IMR-90 (cell line): ENCODE results near the gene PDGFD. TPM values are rescaled to one million over a fixed set of nuclear protein-coding genes. Genes with fewer than 3 reads are reported as not detected.

ENCODE experiments used
- ATAC-seq: fragments of 200-7000 bp; cut with Tn5 transposase; 2 replicates; pipeline ENCODE4 v1.9.1; 2020; ENCODE audit warnings: low read depth, mild to moderate bottlenecking, moderate library complexity
- BruUV-seq: library from RNA; stranded (reverse); fragments of 400-500 nt; replicated peaks from 2 replicates; lab custom pipeline; 2021; lab: Mats Ljungman, UMichigan
- CTCF ChIA-PET: fragments of 300-600 bp; formaldehyde crosslinking; extraction: SDS; loops from one replicate; lab custom pipeline; 2021; ENCODE audit warnings: antibody characterized with exemption; lab: Yijun Ruan, JAX
- POLR2A ChIA-PET: fragments of 300-600 bp; sonication (Branson Sonifier 250); formaldehyde crosslinking; loops from one replicate; lab custom pipeline; 2022; ENCODE audit warnings: antibody characterized with exemption; ENCODE audit not compliant: unreplicated experiment; lab: Charles Lee
- DNase-seq: peaks from one replicate; pipeline ENCODE4 v3.0.0; 2013
- H2AFZ ChIP-seq: replicated peaks from 2 replicates; pipeline ENCODE3; 2013; ENCODE audit warnings: low read length, mild to moderate bottlenecking; ENCODE audit not compliant: poor library complexity
- H2AK5ac ChIP-seq: 2 replicates; pipeline ENCODE4 v1.6.1; 2013; ENCODE audit warnings: low read depth, low read length, inconsistent platforms
- H2AK9ac ChIP-seq: replicated peaks from 2 replicates; pipeline ENCODE3; 2013; ENCODE audit warnings: mild to moderate bottlenecking, low read depth, low read length, moderate library complexity; ENCODE audit not compliant: poor library complexity
- H2BK120ac ChIP-seq: 2 replicates; pipeline ENCODE4 v1.6.1; 2013; ENCODE audit warnings: low read depth, low read length, inconsistent platforms
- H2BK15ac ChIP-seq: 3 replicates; pipeline ENCODE4 v1.6.1; 2013; ENCODE audit warnings: low read depth, low read length, inconsistent platforms
- H2BK20ac ChIP-seq: 2 replicates; pipeline ENCODE4 v1.6.1; 2013; ENCODE audit warnings: low read depth, mild to moderate bottlenecking, inconsistent platforms, low read length, moderate library complexity
- H2BK5ac ChIP-seq: 2 replicates; pipeline ENCODE4 v1.6.1; 2013; ENCODE audit warnings: mild to moderate bottlenecking, low read depth, low read length, inconsistent platforms; ENCODE audit not compliant: poor library complexity, severe bottlenecking
- H3K14ac ChIP-seq: replicated peaks from 2 replicates; pipeline ENCODE4 v1.6.1; 2013; ENCODE audit warnings: low read depth, low read length, inconsistent platforms
- H3K18ac ChIP-seq: 2 replicates; pipeline ENCODE4 v1.6.1; 2013; ENCODE audit warnings: low read depth, low read length, control low read depth
- H3K23ac ChIP-seq: 2 replicates; pipeline ENCODE4 v1.6.1; 2013; ENCODE audit warnings: low read depth, low read length, inconsistent platforms
- H3K27ac ChIP-seq: 2 replicates; pipeline ENCODE4 v1.5.1; 2013; ENCODE audit warnings: mild to moderate bottlenecking, control low read depth, low read length; ENCODE audit not compliant: insufficient read depth
- H3K27me3 ChIP-seq: 2 replicates; pipeline ENCODE4 v1.6.1; 2013; ENCODE audit warnings: low read length; ENCODE audit not compliant: control insufficient read depth, insufficient read depth
- H3K36me3 ChIP-seq: 2 replicates; pipeline ENCODE4 v1.6.1; 2013; ENCODE audit warnings: low read length, mixed read lengths; ENCODE audit not compliant: control insufficient read depth, insufficient read depth
- H3K4ac ChIP-seq: 2 replicates; pipeline ENCODE4 v1.6.1; 2013; ENCODE audit warnings: low read depth, low read length, inconsistent platforms
- H3K4me1 ChIP-seq: 2 replicates; pipeline ENCODE4 v1.6.1; 2013; ENCODE audit warnings: low read length, mixed read lengths; ENCODE audit not compliant: control insufficient read depth, insufficient read depth
- H3K4me2 ChIP-seq: 2 replicates; pipeline ENCODE4 v1.6.1; 2013; ENCODE audit warnings: low read depth, mild to moderate bottlenecking, control low read depth, low read length, moderate library complexity
- H3K4me3 ChIP-seq: 2 replicates; pipeline ENCODE4 v1.5.1; 2013; ENCODE audit warnings: low read depth, mild to moderate bottlenecking, control low read depth, low read length, moderate library complexity; ENCODE audit not compliant: insufficient read depth
- H3K56ac ChIP-seq: 2 replicates; pipeline ENCODE4 v1.6.1; 2013; ENCODE audit warnings: low read length, inconsistent platforms; ENCODE audit not compliant: insufficient read depth; ENCODE audit errors: extremely low read depth
- H3K79me1 ChIP-seq, 2 experiments: 2 replicates each; pipeline ENCODE4 v1.6.1; 2013; ENCODE audit warnings: low read length in 2 of 2, inconsistent platforms in 1 of 2, low read depth in 1 of 2
- H3K9ac ChIP-seq: 2 replicates; pipeline ENCODE4 v1.6.1; 2013; ENCODE audit warnings: low read depth, low read length, control low read depth
- H3K9me1 ChIP-seq: 2 replicates; pipeline ENCODE4 v1.6.1; 2013; ENCODE audit warnings: low read length, inconsistent platforms; ENCODE audit not compliant: insufficient read depth
- H3K9me3 ChIP-seq: 2 replicates; pipeline ENCODE4 v1.6.1; 2013; ENCODE audit warnings: low read length; ENCODE audit not compliant: control insufficient read depth, insufficient read depth
- H4K20me1 ChIP-seq: 2 replicates; pipeline ENCODE4 v1.6.1; 2013; ENCODE audit warnings: low read length, inconsistent platforms; ENCODE audit not compliant: insufficient read depth
- H4K5ac ChIP-seq: 2 replicates; pipeline ENCODE4 v1.6.1; 2013; ENCODE audit warnings: mild to moderate bottlenecking, low read depth, low read length, control low read depth
- H4K8ac ChIP-seq, 2 experiments: 2 replicates each; pipeline ENCODE4 v1.6.1; 2013; ENCODE audit warnings: low read depth in 2 of 2, low read length in 2 of 2, control low read depth in 1 of 2, inconsistent platforms in 1 of 2
- H4K91ac ChIP-seq: 2 replicates; pipeline ENCODE4 v1.6.1; 2013; ENCODE audit warnings: low read depth, low read length, inconsistent platforms; ENCODE audit not compliant: insufficient read depth
- CHD1 ChIP-seq: IDR thresholded peaks from 2 replicates; pipeline ENCODE4 v1.6.1; 2012; ENCODE audit warnings: low read depth, low read length, improper control_type of control experiment
- MAFK ChIP-seq: IDR thresholded peaks from 2 replicates; pipeline ENCODE4 v1.6.1; 2012; ENCODE audit warnings: low read depth, low read length, improper control_type of control experiment
- MAZ ChIP-seq: IDR thresholded peaks from 2 replicates; pipeline ENCODE4 v1.6.1; 2012; ENCODE audit warnings: low read depth, mild to moderate bottlenecking, low read length, improper control_type of control experiment, moderate library complexity, borderline replicate concordance
- RAD21 ChIP-seq: IDR thresholded peaks from 2 replicates; pipeline ENCODE4 v1.6.1; 2012; ENCODE audit warnings: low read length, improper control_type of control experiment
- WGBS, 2 experiments: methylation state at CpG; one replicate each; pipeline versions ENCODE4 v1.1.5 to v1.1.7; 2013; ENCODE audit warnings: missing lambda C conversion rate in 2 of 2; ENCODE audit not compliant: insufficient read length in 1 of 2; ENCODE audit errors: extremely low coverage in 2 of 2; 5-methylcytosine and 5-hydroxymethylcytosine counted together
- dilution Hi-C: fragments of 300-500 bp; cut with HindIII; formaldehyde crosslinking; loops from one replicate; pipeline ENCODE4 v1.14.3; 2018; ENCODE audit warnings: low sequenced_read_pairs; ENCODE audit not compliant: unreplicated experiment
- in situ Hi-C: fragments of 300-500 bp; cut with MboI; formaldehyde crosslinking; loops from 3 replicates; pipeline ENCODE4 v1.14.3; 2019; ENCODE audit warnings: low sequenced_read_pairs, inconsistent platforms, mixed read lengths
- intact Hi-C: fragments of 100-400 bp; cut with micrococcal nuclease; formaldehyde crosslinking; loops from 2 replicates; pipeline ENCODE4 v1.10.0; 2022
- polyA plus RNA-seq, 3 experiments: library from polyadenylated mRNA; depleted of rRNA; stranded (reverse); fragments of >200 nt; gene quantifications; 2 replicates each; pipeline ENCODE4 v1.2.3, GENCODE V29; 2012; ENCODE audit warnings: low replicate concordance in 1 of 3
- total RNA-seq: library from RNA; depleted of rRNA; stranded (reverse); fragments of >200 nt; gene quantifications from 2 replicates; pipeline ENCODE4 v1.2.3, GENCODE V29; 2012
- TF ChIP-seq, protein P1 (sequence below): fragments of 150-350 bp; IDR thresholded peaks from 2 replicates; pipeline ENCODE4 v1.6.1; 2016; ENCODE audit warnings: low read depth, mild to moderate bottlenecking, low read length, moderate library complexity, borderline replicate concordance

Gene PDGFD
- total and polyA plus RNA-seq, 2 of the 4 experiments (the other 2 are of a cell fraction): 2.1 to 3.0 TPM

DNA sequence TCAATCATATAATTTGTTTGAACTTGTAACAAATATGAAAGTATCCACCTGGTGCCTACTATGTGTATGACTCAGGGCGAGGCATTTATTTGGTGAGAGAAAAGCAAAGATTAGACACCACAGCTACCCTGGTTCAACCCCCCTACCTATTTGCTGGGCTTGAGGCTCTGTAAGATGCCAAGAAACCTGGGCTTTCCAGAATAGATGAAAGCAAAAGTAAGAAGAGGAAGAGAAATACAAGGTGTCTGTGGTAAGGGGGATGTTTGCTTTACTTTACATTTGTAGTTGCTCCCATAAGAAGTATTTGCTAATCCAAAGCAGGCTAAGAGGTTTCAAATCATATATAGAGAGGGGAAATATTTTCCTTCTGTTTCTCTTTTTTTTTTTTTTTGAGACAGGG, 65.8 kb downstream of the PDGFD start:
- Histone ChIP-seq H4K8ac (no peak overlapping the region), H3K79me1 (no peaks in the 10 kb centered on the region), H3K18ac (no peak overlapping the region), H3K4ac (no peak overlapping the region), H3K4me2 (no peak overlapping the region), H4K5ac (no peak overlapping the region), H3K4me1 (peaks cover 3% of the 10 kb centered on the region), H3K9me1 (no peaks in the 10 kb centered on the region), H3K27me3 (no peaks in the 10 kb centered on the region), H4K20me1 (no peaks in the 10 kb centered on the region), H3K4me3 (no peak overlapping the region), H3K14ac (no peak overlapping the region), H2BK120ac (no peak overlapping the region), H3K27ac (no peak overlapping the region), H3K36me3 (no peaks in the 10 kb centered on the region), H2BK5ac (no peak overlapping the region), H2BK20ac (no peak overlapping the region), H2AFZ (no peak overlapping the region), H2AK5ac (no peak overlapping the region), H4K91ac (no peak overlapping the region), H3K9me3 (no peaks in the 10 kb centered on the region), H2AK9ac (no peak overlapping the region), H2BK15ac (no peak overlapping the region), H3K23ac (no peak overlapping the region), H3K9ac (no peak overlapping the region), H3K56ac (no peak overlapping the region)
- ChIA-PET POLR2A (no interaction called here), CTCF (interaction anchor here (0.7 kb wide), 1 partner anchor 222 kb away, joined by 3 read pairs; no protein-coding TSS in a partner anchor)
- intact Hi-C loops (no loop called here), dilution Hi-C loops (no loop called here), in situ Hi-C loops (no loop called here)
- ATAC-seq: no peak
- no TSS peak for BruUV-seq
- WGBS, 2 experiments: no CpG with 5 or more reads among the region's 1 CpG
- DNase-seq: no peak
- TF ChIP-seq MAZ (no peak), RAD21 (no peak), MAFK (no peak), CHD1 (no peak)
- TF ChIP-seq, protein P1, sequence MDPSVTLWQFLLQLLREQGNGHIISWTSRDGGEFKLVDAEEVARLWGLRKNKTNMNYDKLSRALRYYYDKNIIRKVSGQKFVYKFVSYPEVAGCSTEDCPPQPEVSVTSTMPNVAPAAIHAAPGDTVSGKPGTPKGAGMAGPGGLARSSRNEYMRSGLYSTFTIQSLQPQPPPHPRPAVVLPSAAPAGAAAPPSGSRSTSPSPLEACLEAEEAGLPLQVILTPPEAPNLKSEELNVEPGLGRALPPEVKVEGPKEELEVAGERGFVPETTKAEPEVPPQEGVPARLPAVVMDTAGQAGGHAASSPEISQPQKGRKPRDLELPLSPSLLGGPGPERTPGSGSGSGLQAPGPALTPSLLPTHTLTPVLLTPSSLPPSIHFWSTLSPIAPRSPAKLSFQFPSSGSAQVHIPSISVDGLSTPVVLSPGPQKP: no peak
